AG04450 (cell line): Measurements from ENCODE around the gene LRTM2. TPM values are rescaled to one million over a fixed set of nuclear protein-coding genes. Genes with fewer than 3 reads are reported as not detected.

Source experiments
- CTCF ChIA-PET: fragments of 300-600, 350-600 bp; formaldehyde crosslinking; extraction: SDS; loops from one replicate; lab custom pipeline; 2022; ENCODE audit warnings: antibody characterized with exemption, inconsistent platforms; lab: Charles Lee
- POLR2A ChIA-PET: fragments of 350-600 bp; formaldehyde crosslinking; extraction: SDS; loops from one replicate; lab custom pipeline; 2021; ENCODE audit warnings: antibody characterized with exemption, inconsistent platforms; lab: Yijun Ruan, JAX
- DNase-seq: peaks from one replicate; pipeline ENCODE4 v3.0.0-alpha.2; 2011; ENCODE audit warnings: low read depth, low spot score
- H3K27ac ChIP-seq: one replicate; pipeline ENCODE4 v1.5.1; 2012; ENCODE audit warnings: low read depth, low read length, control low read depth
- H3K27me3 ChIP-seq: one replicate; pipeline ENCODE4 v1.6.0; 2012; ENCODE audit warnings: low read length; ENCODE audit not compliant: control insufficient read depth, insufficient read depth
- H3K4me3 ChIP-seq: 2 replicates; pipeline ENCODE4 v1.5.1; 2011; ENCODE audit warnings: mild to moderate bottlenecking, low read depth, low read length, control low read depth
- H3K9me3 ChIP-seq: 2 replicates; pipeline ENCODE4 v1.5.1; 2012; ENCODE audit warnings: low read length; ENCODE audit not compliant: control insufficient read depth, insufficient read depth
- CTCF ChIP-seq: IDR thresholded peaks from 2 replicates; pipeline ENCODE4 v1.5.1; 2011; ENCODE audit warnings: low read depth, low read length, control low read depth, inconsistent platforms
- polyA plus RNA-seq: library from polyadenylated mRNA; depleted of rRNA; stranded (reverse); fragments of >200 nt; gene quantifications from 2 replicates; pipeline ENCODE4 v1.2.3, GENCODE V29; 2011

The LRTM2 gene
- polyA plus RNA-seq, 1 experiment: not detected

GRCh38 chr12:1823237-1823636 is 2.9 kb downstream of the LRTM2 start:
- H3K27ac ChIP-seq: no peak overlapping the region
- DNase-seq: no peak
- TF ChIP-seq CTCF: no peak
- H3K27me3 ChIP-seq: peaks cover 82% of the 10 kb centered on the region
- no peak overlapping the region for H3K4me3 ChIP-seq
- ChIA-PET POLR2A (no interaction called here), CTCF (no interaction called here)
- no peaks in the 10 kb centered on the region; the same call in 1 of the 2 replicates for H3K9me3 ChIP-seq

- TF ChIP-seq CTCF: no peak
- Histone ChIP-seq H3K27me3 (peaks cover 75% of the 10 kb centered on the region), H3K27ac (no peak overlapping the region), H3K4me3 (no peak overlapping the region), H3K9me3 (no peaks in the 10 kb centered on the region; the same call in 1 of the 2 replicates)
- no peak for DNase-seq
- CTCF ChIA-PET: interaction anchor here (0.6 kb wide), 1 partner anchor 417 kb away, joined by 3 read pairs; no protein-coding TSS in a partner anchor
- POLR2A ChIA-PET: no interaction called here
Observed at GRCh38 chr12:1825382-1826102, 5.2 kb downstream of the LRTM2 start.

- no peak for TF ChIP-seq CTCF
- H3K27ac ChIP-seq: no peak overlapping the region
- ChIA-PET CTCF (interaction anchor here (0.6 kb wide), 1 partner anchor 416 kb away, joined by 3 read pairs; no protein-coding TSS in a partner anchor), POLR2A (no interaction called here)
- no peak overlapping the region for H3K4me3 ChIP-seq
- DNase-seq: no peak
- no peaks in the 10 kb centered on the region; the same call in 1 of the 2 replicates for H3K9me3 ChIP-seq
- H3K27me3 ChIP-seq: peaks cover 73% of the 10 kb centered on the region
Observed at GRCh38 chr12:1826401-1826800, 6.0 kb downstream of the LRTM2 start.

GRCh38 chr12:1826867-1827705 is 6.7 kb downstream of the LRTM2 start:
- no peak overlapping the region for H3K4me3 ChIP-seq
- H3K9me3 ChIP-seq: no peaks in the 10 kb centered on the region; the same call in 1 of the 2 replicates
- DNase-seq: no peak
- ChIA-PET POLR2A (no interaction called here), CTCF (no interaction called here)
- H3K27ac ChIP-seq: no peak overlapping the region
- peaks cover 71% of the 10 kb centered on the region for H3K27me3 ChIP-seq
- TF ChIP-seq CTCF: no peak
